ENCODE data around the gene BPNT1. TPM values are rescaled to one million over a fixed set of nuclear protein-coding genes. Genes with fewer than 3 reads are reported as not detected.

Gene BPNT1
- total RNA-seq, 1 experiment from 2014 or later: 49.7 TPM

DNA sequence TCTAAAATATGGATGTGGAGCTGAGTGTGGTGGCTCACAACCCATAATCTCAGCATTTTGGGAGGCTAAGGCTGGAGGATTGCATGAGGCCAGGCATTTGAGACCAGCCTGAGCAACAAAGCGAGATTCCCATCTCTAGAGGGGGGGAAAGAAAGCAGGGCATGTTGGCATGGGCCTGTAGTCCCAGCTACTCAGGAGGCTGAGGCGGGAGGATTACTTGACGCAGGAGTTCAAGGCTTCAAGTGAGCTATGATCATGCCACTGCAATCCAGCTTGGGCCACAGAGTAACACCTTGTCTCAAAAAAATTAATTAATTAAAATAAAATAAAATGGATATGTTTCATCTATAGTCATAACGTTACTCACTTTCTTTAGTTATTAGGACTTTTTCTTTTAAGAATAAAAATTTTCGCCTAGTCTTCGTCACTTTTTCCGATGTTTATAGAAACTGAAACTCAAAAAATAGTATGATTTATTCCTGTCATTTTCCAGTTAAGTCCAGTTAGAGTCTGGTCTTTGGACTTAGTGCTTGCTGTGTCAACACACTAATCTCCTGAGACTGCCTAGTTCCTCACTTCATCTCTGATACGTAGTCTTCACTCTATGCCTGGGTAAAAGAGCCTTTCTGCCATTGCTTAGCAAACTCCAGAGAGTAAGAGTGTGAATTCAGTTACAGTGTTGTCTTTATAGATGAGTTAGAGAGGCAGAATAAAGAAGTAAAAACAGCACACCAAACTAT, 32.4 kb upstream of the BPNT1 start:
- no peak overlapping the region for H2AFZ ChIP-seq (ENCODE audit: low read length)
- H3F3A ChIP-seq (ENCODE audit: low read length, unreplicated experiment): no peaks in the 10 kb centered on the region
- BruUV-seq (replicated peaks): no TSS peak
- CTCF ChIA-PET: interaction anchor here (0.6 kb wide), 1 partner anchor 9 kb away, joined by 3 read pairs; no protein-coding TSS in a partner anchor
- no peaks in the 10 kb centered on the region for H4K20me1 ChIP-seq (ENCODE audit: low read length)
- no peaks in the 10 kb centered on the region for H3K27me3 ChIP-seq (ENCODE audit: low read length)
- no peak overlapping the region for H3K27ac ChIP-seq (ENCODE audit: low read length)
- H3K79me2 ChIP-seq (ENCODE audit: low read length): no peaks in the 10 kb centered on the region
- H3K36me3 ChIP-seq (ENCODE audit: low read depth, low read length): peaks cover 14% of the 10 kb centered on the region; the same call in 1 of the 2 replicates
- TF ChIP-seq EZH2phosphoT487 (IDR thresholded peaks at IDR 0.05; ENCODE audit: borderline replicate concordance, low read length): no peak
- no peak for TF ChIP-seq EZH2 (IDR thresholded peaks at IDR 0.05; ENCODE audit: low read length, unreplicated experiment)
- TF ChIP-seq, protein P1, sequence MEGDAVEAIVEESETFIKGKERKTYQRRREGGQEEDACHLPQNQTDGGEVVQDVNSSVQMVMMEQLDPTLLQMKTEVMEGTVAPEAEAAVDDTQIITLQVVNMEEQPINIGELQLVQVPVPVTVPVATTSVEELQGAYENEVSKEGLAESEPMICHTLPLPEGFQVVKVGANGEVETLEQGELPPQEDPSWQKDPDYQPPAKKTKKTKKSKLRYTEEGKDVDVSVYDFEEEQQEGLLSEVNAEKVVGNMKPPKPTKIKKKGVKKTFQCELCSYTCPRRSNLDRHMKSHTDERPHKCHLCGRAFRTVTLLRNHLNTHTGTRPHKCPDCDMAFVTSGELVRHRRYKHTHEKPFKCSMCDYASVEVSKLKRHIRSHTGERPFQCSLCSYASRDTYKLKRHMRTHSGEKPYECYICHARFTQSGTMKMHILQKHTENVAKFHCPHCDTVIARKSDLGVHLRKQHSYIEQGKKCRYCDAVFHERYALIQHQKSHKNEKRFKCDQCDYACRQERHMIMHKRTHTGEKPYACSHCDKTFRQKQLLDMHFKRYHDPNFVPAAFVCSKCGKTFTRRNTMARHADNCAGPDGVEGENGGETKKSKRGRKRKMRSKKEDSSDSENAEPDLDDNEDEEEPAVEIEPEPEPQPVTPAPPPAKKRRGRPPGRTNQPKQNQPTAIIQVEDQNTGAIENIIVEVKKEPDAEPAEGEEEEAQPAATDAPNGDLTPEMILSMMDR (conservative IDR thresholded peaks at IDR 0.05; ENCODE audit: low read depth, low read length): no peak
- no peaks in the 10 kb centered on the region for H3K4me1 ChIP-seq (ENCODE audit: insufficient read depth, low read length)
- no peak for DNase-seq
- no peak for ATAC-seq
- H3K4me3 ChIP-seq (ENCODE audit: low read length): no peak overlapping the region
- H3K9ac ChIP-seq (ENCODE audit: low read length): no peak overlapping the region
- intact Hi-C loops (cut with micrococcal nuclease): no loop called here
- no peak overlapping the region for H3K4me2 ChIP-seq (ENCODE audit: low read length)
- no peaks in the 10 kb centered on the region for H3K9me3 ChIP-seq (ENCODE audit: low read length)
- no peaks in the 10 kb centered on the region for H3K9me2 ChIP-seq (replicated peaks; ENCODE audit: low read length)
- POLR2A ChIA-PET (ENCODE audit: unreplicated experiment): interaction anchor here (0.5 to 0.6 kb wide), 2 partner anchors 25 to 28 kb away, joined by 6 to 14 read pairs; no protein-coding TSS in a partner anchor

DNA sequence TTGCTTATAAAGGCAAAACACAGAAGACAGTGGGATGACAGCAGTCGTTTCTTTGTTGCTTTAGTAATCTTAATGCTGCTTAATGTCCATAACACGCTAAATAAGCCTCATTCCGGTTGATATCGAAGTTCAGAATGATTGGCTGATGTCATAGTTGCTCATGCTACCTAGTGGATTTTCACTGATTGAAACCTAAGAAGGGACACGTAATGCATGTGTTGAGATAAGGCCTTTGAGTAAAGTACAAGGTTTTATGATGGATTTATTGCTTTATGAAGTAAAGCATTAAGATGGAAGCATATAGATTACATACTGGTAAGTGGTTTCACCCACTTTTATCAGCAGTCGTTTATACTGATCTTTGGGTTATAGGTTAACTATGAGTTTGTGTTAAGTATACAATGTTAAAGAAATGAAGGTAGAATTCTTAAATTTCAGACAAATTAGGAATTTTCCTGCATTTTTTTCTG, 29.5 kb upstream of the BPNT1 start:
- no TSS peak for BruUV-seq (replicated peaks)
- no peak for DNase-seq
- POLR2A ChIA-PET (ENCODE audit: unreplicated experiment): no interaction called here
- no peak overlapping the region for H2AFZ ChIP-seq (ENCODE audit: low read length)
- H3K79me2 ChIP-seq (ENCODE audit: low read length): no peaks in the 10 kb centered on the region
- no peak overlapping the region for H3K4me3 ChIP-seq (ENCODE audit: low read length)
- no peak overlapping the region for H3K27ac ChIP-seq (ENCODE audit: low read length)
- no peaks in the 10 kb centered on the region for H3F3A ChIP-seq (ENCODE audit: low read length, unreplicated experiment)
- CTCF ChIA-PET: no interaction called here
- intact Hi-C loops (cut with micrococcal nuclease): loop anchor here (5.0 kb wide), 1 partner anchor 97 kb away; no protein-coding TSS in a partner anchor
- H4K20me1 ChIP-seq (ENCODE audit: low read length): no peaks in the 10 kb centered on the region
- H3K36me3 ChIP-seq (ENCODE audit: low read depth, low read length): peaks cover 31% of the 10 kb centered on the region
- H3K9ac ChIP-seq (ENCODE audit: low read length): no peak overlapping the region
- H3K9me3 ChIP-seq (ENCODE audit: low read length): no peaks in the 10 kb centered on the region
- no peaks in the 10 kb centered on the region for H3K9me2 ChIP-seq (replicated peaks; ENCODE audit: low read length)
- TF ChIP-seq, protein P1 (conservative IDR thresholded peaks at IDR 0.05; ENCODE audit: low read depth, low read length): no peak
- no peak for TF ChIP-seq EZH2 (IDR thresholded peaks at IDR 0.05; ENCODE audit: low read length, unreplicated experiment)
- no peak for TF ChIP-seq EZH2phosphoT487 (IDR thresholded peaks at IDR 0.05; ENCODE audit: borderline replicate concordance, low read length)
- H3K4me1 ChIP-seq (ENCODE audit: insufficient read depth, low read length): no peaks in the 10 kb centered on the region
- H3K27me3 ChIP-seq (ENCODE audit: low read length): no peaks in the 10 kb centered on the region
- ATAC-seq: no peak
- H3K4me2 ChIP-seq (ENCODE audit: low read length): no peak overlapping the region
